H9 (cell line): Measurements from ENCODE around the gene L1CAM. TPM values are rescaled to one million over a fixed set of nuclear protein-coding genes. Genes with fewer than 3 reads are reported as not detected.

Source experiments
- DNase-seq: peaks from one replicate; pipeline ENCODE4 v3.0.0-alpha.2; 2017
- H2AFZ ChIP-seq: one replicate; pipeline ENCODE4 v1.6.1; 2013; ENCODE audit warnings: mild to moderate bottlenecking, low read length, control low read depth, moderate library complexity
- H2AK5ac ChIP-seq: 2 replicates; pipeline ENCODE4 v1.6.1; 2013; ENCODE audit warnings: low read length, control low read depth, mixed read lengths; ENCODE audit not compliant: insufficient read length
- H2BK120ac ChIP-seq: one replicate; pipeline ENCODE4 v1.6.1; 2013; ENCODE audit warnings: low read depth, mild to moderate bottlenecking, low read length, control low read depth, inconsistent platforms; ENCODE audit not compliant: poor library complexity, severe bottlenecking
- H2BK12ac ChIP-seq: 2 replicates; pipeline ENCODE4 v1.6.1; 2013; ENCODE audit warnings: low read length, control low read depth, mixed read lengths, low read depth; ENCODE audit not compliant: insufficient read length
- H2BK15ac ChIP-seq: 2 replicates; pipeline ENCODE4 v1.6.1; 2013; ENCODE audit warnings: low read depth, low read length, control low read depth
- H2BK20ac ChIP-seq: one replicate; pipeline ENCODE4 v1.6.1; 2013; ENCODE audit warnings: low read depth, mild to moderate bottlenecking, low read length, control low read depth, inconsistent platforms; ENCODE audit not compliant: poor library complexity, severe bottlenecking
- H2BK5ac ChIP-seq: 2 replicates; pipeline ENCODE4 v1.6.1; 2013; ENCODE audit warnings: low read length, control low read depth, mixed read lengths; ENCODE audit not compliant: insufficient read length
- H3K14ac ChIP-seq: 2 replicates; pipeline ENCODE4 v1.6.1; 2013; ENCODE audit warnings: low read length, control low read depth; ENCODE audit not compliant: insufficient read depth
- H3K18ac ChIP-seq: 2 replicates; pipeline ENCODE4 v1.6.1; 2013; ENCODE audit warnings: low read depth, mild to moderate bottlenecking, mixed read lengths, low read length, control low read depth; ENCODE audit not compliant: insufficient read length
- H3K23ac ChIP-seq: 2 replicates; pipeline ENCODE4 v1.6.1; 2013; ENCODE audit warnings: low read length, control low read depth, mixed read lengths, low read depth; ENCODE audit not compliant: insufficient read length
- H3K23me2 ChIP-seq: 2 replicates; pipeline ENCODE4 v1.6.1; 2013; ENCODE audit warnings: low read depth, mild to moderate bottlenecking, mixed read lengths, low read length, control low read depth; ENCODE audit not compliant: insufficient read length, poor library complexity, severe bottlenecking
- H3K27ac ChIP-seq: 2 replicates; pipeline ENCODE4 v1.5.1; 2013; ENCODE audit warnings: low read length, control low read depth, mixed read lengths, low read depth; ENCODE audit not compliant: insufficient read length
- H3K27me3 ChIP-seq: 2 replicates; pipeline ENCODE4 v1.6.1; 2013; ENCODE audit warnings: low read length, control low read depth, inconsistent platforms; ENCODE audit not compliant: insufficient read depth
- H3K4ac ChIP-seq: 2 replicates; pipeline ENCODE4 v1.6.1; 2013; ENCODE audit warnings: low read depth, mild to moderate bottlenecking, control low read depth, inconsistent platforms, low read length, moderate library complexity
- H3K4me1 ChIP-seq: 2 replicates; pipeline ENCODE4 v1.6.1; 2013; ENCODE audit warnings: low read length, control low read depth, inconsistent platforms; ENCODE audit not compliant: insufficient read depth
- H3K4me2 ChIP-seq: 2 replicates; pipeline ENCODE4 v1.6.1; 2013; ENCODE audit warnings: low read length, control low read depth, mixed read lengths; ENCODE audit not compliant: insufficient read length, insufficient read depth
- H3K56ac ChIP-seq: 2 replicates; pipeline ENCODE4 v1.6.1; 2013; ENCODE audit warnings: low read depth, mild to moderate bottlenecking, mixed read lengths, low read length, control low read depth; ENCODE audit not compliant: insufficient read length
- H3K79me1 ChIP-seq: 2 replicates; pipeline ENCODE4 v1.6.1; 2013; ENCODE audit warnings: low read depth, mild to moderate bottlenecking, moderate library complexity, low read length, control low read depth, inconsistent platforms; ENCODE audit not compliant: insufficient read depth, poor library complexity, severe bottlenecking
- H3K79me2 ChIP-seq: 2 replicates; pipeline ENCODE4 v1.6.1; 2013; ENCODE audit warnings: low read length, control low read depth, inconsistent platforms; ENCODE audit not compliant: insufficient read depth
- H3K9ac ChIP-seq: 2 replicates; pipeline ENCODE4 v1.6.1; 2013; ENCODE audit warnings: low read length, control low read depth, mixed read lengths; ENCODE audit not compliant: insufficient read length; ENCODE audit errors: extremely low read depth
- H3K9me3 ChIP-seq: one replicate; pipeline ENCODE4 v1.6.1; 2013; ENCODE audit warnings: low read depth, low read length, inconsistent platforms; ENCODE audit not compliant: control insufficient read depth
- H3T11ph ChIP-seq: one replicate; pipeline ENCODE4 v1.6.1; 2013; ENCODE audit warnings: mild to moderate bottlenecking, low read length, control low read depth, inconsistent platforms
- H4K20me1 ChIP-seq: one replicate; pipeline ENCODE4 v1.6.1; 2013; ENCODE audit not compliant: control insufficient read depth, insufficient read length, insufficient read depth
- H4K5ac ChIP-seq: 2 replicates; pipeline ENCODE4 v1.6.1; 2013; ENCODE audit warnings: low read depth, mild to moderate bottlenecking, mixed read lengths, low read length, control low read depth; ENCODE audit not compliant: insufficient read length
- H4K8ac ChIP-seq: replicated peaks from 2 replicates; pipeline ENCODE4 v1.6.1; 2013; ENCODE audit warnings: low read length, control low read depth, mixed read lengths, low read depth; ENCODE audit not compliant: insufficient read length
- H4K91ac ChIP-seq: 2 replicates; pipeline ENCODE4 v1.6.1; 2013; ENCODE audit warnings: low read depth, mild to moderate bottlenecking, moderate library complexity, mixed read lengths, low read length, control low read depth; ENCODE audit not compliant: insufficient read length
- H3K27ac Mint-ChIP-seq, 3 experiments: 2 replicates in 2 of 3; 3 replicates in 1 of 3; pipeline ENCODE4 v1.8.0; 2020 to 2021; ENCODE audit warnings: mixed read lengths in 3 of 3, mild to moderate bottlenecking in 1 of 3, moderate library complexity in 1 of 3
- H3K27me3 Mint-ChIP-seq: 2 replicates; pipeline ENCODE4 v1.8.0; 2021; ENCODE audit warnings: low read depth, mild to moderate bottlenecking, moderate library complexity, mixed read lengths
- H3K36me3 Mint-ChIP-seq, 3 experiments: 2 replicates in 2 of 3; 3 replicates in 1 of 3; pipeline ENCODE4 v1.8.0; 2020 to 2021; ENCODE audit warnings: low read depth in 3 of 3, mixed read lengths in 3 of 3; ENCODE audit not compliant: insufficient read depth in 1 of 3
- H3K4me1 Mint-ChIP-seq, 2 experiments: 2 replicates each; pipeline ENCODE4 v1.8.0; 2020; ENCODE audit warnings: mixed read lengths in 2 of 2
- H3K4me3 Mint-ChIP-seq, 2 experiments: 2 replicates in 1 of 2; 3 replicates in 1 of 2; pipeline ENCODE4 v1.8.0; 2020 to 2021; ENCODE audit warnings: mild to moderate bottlenecking in 2 of 2, mixed read lengths in 2 of 2, moderate library complexity in 1 of 2
- H3K9me3 Mint-ChIP-seq, 2 experiments: 2 replicates in 1 of 2; 3 replicates in 1 of 2; pipeline ENCODE4 v1.8.0; 2020; ENCODE audit warnings: mild to moderate bottlenecking in 2 of 2, mixed read lengths in 2 of 2, moderate library complexity in 1 of 2
- WGBS: extraction: QIAGEN DNeasy Blood & Tissue Kit; methylation state at CpG from one replicate; pipeline ENCODE4 v1.1.7; 2013; ENCODE audit warnings: missing lambda C conversion rate, low lambda C conversion rate, mixed read lengths; ENCODE audit not compliant: insufficient read length; ENCODE audit errors: extremely low coverage; 5-methylcytosine and 5-hydroxymethylcytosine counted together
- total RNA-seq: library from RNA; stranded (reverse); gene quantifications from 2 replicates; pipeline ENCODE4 v1.2.1, GENCODE V29; 2021
- TF ChIP-seq, protein P1 (sequence below): fragments of 200-600 bp; sonication (generic); conservative IDR thresholded peaks from 3 replicates; pipeline ENCODE4 v1.8.0; 2021; ENCODE audit warnings: antibody characterized with exemption, mild to moderate bottlenecking

Gene L1CAM
- total RNA-seq, 1 experiment from 2014 or later, result 22.7 TPM

DNA sequence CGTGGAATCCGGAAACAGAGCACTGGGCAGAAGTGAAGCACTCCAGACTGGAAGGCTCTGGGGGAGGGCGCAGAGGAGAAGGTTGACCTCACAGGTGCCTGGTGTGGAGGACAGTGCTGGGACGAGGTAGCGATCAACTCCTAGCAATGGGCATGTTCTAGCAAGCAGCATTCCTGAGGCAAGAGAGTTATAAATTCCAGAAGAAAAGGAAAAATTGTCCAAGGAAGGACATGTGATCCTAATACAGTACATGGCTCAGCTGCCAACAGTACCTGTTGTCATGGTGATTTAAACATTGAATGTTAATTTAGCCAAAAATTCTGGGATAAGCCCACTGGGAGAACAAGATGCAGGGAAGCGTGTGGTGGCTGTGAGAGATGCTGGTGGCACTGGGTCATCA lies 31.9 kb upstream of the L1CAM start:
- Histone ChIP-seq H3K23me2 (peaks cover 3% of the 10 kb centered on the region), H4K91ac (no peak overlapping the region), H4K8ac (no peak overlapping the region), H3K79me1 (no peaks in the 10 kb centered on the region), H3K27me3 (no peaks in the 10 kb centered on the region), H2AFZ (no peak overlapping the region), H3K4ac (no peak overlapping the region), H2BK120ac (no peak overlapping the region), H3K79me2 (no peaks in the 10 kb centered on the region), H2AK5ac (no peak overlapping the region), H2BK20ac (no peak overlapping the region), H2BK15ac (no peak overlapping the region), H3K4me1 (no peaks in the 10 kb centered on the region), H3K9ac (no peak overlapping the region), H3K9me3 (peaks cover 25% of the 10 kb centered on the region), H3K27ac (no peak overlapping the region), H3K18ac (no peak overlapping the region), H3T11ph (no peak overlapping the region), H2BK12ac (no peak overlapping the region), H4K5ac (no peak overlapping the region), H3K56ac (no peak overlapping the region), H3K23ac (no peak overlapping the region), H2BK5ac (no peak overlapping the region), H4K20me1 (no peaks in the 10 kb centered on the region), H3K4me2 (no peak overlapping the region), H3K14ac (no peak overlapping the region)
- Mint-ChIP-seq H3K27ac (no peak overlapping the region), H3K9me3 (peaks cover 63 to 69% of the 10 kb centered on the region in 2 experiments), H3K36me3 (peaks cover 18 to 42% (median 25%) of the 10 kb centered on the region in 3 experiments), H3K27me3 (no peaks in the 10 kb centered on the region; the same call in 1 of the 2 replicates), H3K4me1 (peaks cover 3 to 4% of the 10 kb centered on the region in 2 experiments; a peak in 1 of 4 replicates), H3K4me3 (no peak overlapping the region; a peak in 1 of 5 replicates)
- no peak for DNase-seq
- TF ChIP-seq, protein P1, sequence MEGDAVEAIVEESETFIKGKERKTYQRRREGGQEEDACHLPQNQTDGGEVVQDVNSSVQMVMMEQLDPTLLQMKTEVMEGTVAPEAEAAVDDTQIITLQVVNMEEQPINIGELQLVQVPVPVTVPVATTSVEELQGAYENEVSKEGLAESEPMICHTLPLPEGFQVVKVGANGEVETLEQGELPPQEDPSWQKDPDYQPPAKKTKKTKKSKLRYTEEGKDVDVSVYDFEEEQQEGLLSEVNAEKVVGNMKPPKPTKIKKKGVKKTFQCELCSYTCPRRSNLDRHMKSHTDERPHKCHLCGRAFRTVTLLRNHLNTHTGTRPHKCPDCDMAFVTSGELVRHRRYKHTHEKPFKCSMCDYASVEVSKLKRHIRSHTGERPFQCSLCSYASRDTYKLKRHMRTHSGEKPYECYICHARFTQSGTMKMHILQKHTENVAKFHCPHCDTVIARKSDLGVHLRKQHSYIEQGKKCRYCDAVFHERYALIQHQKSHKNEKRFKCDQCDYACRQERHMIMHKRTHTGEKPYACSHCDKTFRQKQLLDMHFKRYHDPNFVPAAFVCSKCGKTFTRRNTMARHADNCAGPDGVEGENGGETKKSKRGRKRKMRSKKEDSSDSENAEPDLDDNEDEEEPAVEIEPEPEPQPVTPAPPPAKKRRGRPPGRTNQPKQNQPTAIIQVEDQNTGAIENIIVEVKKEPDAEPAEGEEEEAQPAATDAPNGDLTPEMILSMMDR, result no peak
- WGBS, result no CpG with 5 or more reads among the region's 6 CpGs
